NCI-H69 (cell line): ENCODE measurements around the gene SLC8A1.

Experiments
- DNase-seq: peaks from one replicate; lab custom pipeline; 2025; lab: John Stamatoyannopoulos, UW

The SLC8A1 gene

DNA sequence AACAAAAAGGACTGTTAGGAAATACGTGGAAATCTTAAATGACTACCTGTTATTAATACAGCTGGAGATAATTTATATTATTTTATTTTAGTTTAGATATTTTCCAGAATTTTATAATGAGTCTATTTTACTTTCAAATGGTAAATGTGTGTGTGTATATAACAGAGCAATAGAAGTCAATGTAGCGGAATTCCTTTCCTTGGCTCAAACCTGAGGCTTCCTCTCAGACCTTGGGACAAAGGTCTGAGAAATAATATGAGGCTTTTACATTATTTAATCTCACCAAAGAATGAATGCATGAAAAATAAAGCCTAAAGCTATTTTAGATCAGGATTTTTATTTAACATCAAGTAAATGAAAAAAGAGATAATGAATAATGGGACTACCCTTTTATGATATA, 65.7 kb downstream of the SLC8A1 start:
- DNase-seq, result no peak

DNA sequence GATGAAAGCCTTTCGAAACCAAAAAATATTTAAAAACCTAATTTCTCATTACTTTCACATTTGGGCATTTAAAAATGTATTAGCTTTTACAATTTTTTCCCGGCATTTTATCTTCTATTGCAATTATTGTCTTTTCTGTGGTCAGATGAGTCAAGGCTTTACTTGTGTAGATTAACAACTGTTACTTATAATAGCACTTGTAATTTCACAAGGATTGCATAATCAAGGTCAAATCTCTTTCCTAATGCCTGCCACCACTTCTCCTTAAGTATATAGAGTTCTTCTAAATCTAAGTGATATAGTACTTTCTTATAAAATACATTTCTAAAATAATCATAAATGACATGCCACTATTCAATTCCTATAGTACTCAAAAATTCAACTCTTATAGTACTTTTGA, 67.2 kb downstream of the SLC8A1 start:
- no peak for DNase-seq

DNA sequence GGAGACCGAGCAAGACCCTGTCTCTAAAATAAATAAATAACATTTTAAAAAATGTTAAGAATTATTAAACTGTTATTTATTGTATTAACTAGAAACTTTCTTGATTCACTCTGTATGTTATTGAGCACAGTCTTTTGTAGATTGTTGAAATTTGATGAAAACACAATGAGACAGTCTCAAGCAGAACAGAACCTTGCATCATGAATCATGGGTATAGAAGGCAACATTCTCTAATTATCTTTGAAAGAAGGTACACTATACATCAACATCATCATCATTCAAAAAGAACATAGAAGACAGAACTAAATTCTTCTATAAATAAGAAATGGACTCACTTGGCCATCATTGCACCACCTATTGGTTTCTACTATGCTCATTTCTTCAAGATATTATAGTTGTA, 67.7 kb downstream of the SLC8A1 start:
- DNase-seq, result no peak

DNA sequence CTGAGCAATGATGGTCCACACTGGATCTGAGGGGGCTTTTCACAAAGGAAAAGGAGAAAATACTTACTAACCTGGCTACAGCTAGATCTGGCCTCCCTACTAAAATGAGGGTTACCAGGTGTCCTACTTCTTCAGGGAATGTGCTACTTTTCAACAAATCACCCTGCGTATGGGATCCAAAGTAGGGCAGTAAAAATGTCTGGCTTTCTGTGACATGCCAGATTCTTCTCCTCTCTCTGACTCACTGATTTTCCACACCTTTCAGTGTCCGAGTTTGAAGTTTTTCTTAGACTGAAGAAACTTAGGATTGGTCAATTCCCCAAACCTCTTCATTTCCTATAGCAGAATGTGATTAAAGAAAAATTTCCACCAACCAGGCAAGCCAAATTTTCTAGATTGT, 71.2 kb downstream of the SLC8A1 start:
- no peak for DNase-seq

DNA sequence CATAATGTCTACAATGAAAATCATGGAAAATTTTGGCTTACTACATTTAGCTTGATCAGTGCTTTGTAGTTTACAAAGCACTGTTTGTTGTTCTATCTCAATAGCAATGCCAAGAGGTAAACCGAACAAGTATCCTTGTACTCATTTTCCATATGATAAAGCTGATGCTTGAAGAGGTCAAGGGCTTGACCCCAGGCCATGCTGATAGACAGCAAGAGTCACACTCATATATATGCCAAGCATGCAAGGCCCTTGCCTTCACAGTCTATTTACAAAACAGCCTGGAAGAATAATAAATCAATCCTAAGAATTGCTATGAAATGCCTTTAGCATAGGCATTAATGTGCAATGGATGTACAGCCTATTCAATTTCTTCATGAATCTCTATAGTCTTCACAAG, 71.8 kb downstream of the SLC8A1 start:
- DNase-seq, result no peak

DNA sequence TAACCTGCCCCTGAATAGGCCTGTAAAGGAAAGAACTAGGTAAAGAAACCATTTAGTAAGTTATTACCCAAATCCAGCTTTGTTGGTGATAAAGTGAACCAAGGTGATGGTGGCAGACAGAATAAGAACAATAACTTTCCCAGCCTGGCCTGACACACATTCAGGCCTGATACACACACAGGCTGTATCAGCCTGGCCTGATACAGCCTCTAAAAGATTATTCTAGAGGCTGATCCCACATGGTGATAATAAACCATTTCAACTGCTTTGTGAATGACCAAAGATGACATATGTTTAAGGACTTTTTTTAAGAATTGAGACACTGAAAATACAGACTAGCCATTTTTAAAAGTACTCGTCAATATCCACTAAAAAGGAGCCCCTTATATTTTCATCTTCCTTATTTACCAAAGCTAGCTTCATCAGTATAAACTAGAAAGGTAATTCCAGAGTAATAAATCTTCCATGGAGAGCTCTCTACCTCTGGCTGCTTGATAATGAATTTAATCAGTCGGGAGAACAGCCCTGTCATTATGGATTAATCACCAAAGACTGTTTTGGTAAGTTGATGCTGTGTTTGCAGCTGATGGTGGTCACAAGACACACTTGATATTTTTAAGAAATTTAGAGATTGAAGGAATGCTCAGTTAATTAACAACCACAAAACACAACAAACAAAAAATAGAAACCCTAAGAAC, 77.2 kb downstream of the SLC8A1 start:
- peak; percentile 60 for DNase-seq

DNA sequence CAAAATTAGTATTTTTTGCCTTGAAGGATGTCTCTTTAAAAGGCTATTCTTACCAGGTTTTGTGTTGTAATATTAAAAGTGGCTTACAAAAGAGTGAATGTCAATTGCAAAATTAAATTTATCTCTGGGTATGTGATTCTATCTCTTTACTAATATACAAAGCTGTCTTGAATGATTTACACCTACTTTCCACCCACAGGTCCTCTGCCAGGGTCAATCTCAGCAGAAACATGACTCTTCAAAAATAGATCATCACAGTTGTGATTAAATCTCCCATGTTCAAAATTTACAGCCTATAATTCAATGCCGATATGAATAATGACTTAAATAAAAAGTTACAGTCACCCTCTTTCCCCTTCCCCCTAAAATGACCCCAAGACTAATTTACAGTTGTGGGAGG, 78.8 kb downstream of the SLC8A1 start:
- no peak for DNase-seq

DNA sequence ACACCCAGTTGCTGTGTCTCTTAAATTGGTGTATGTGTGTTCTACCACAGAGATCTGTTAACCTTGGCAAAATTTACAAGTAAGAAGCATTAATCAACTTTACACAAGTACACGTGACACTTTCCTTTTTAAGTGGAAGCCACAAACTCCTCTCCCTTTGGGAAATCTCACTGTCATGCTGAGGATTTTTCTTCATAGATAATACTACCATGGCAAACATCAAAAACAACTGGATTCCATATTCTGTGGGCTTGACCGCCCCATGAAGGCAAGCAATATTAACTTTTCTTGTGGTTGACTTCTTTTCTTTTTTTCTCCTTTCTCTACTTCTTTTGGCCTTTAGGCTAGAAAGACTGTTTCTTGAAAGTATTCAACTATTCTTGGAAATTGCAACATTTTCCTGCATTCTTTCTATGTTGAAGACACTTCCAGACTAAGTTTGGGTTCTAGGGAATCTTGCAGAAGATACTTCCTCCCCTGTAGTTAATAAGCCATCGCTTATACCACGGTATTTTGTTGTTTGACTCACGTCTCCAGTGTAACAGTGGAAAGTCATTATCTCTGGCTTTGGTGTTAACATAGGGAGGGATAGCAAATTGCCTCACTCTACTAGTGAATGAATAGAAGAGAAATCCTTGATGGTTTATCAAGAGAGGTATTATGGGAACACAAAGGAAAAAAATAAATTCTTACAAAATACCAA, 79.5 kb downstream of the SLC8A1 start:
- DNase-seq, result no peak

DNA sequence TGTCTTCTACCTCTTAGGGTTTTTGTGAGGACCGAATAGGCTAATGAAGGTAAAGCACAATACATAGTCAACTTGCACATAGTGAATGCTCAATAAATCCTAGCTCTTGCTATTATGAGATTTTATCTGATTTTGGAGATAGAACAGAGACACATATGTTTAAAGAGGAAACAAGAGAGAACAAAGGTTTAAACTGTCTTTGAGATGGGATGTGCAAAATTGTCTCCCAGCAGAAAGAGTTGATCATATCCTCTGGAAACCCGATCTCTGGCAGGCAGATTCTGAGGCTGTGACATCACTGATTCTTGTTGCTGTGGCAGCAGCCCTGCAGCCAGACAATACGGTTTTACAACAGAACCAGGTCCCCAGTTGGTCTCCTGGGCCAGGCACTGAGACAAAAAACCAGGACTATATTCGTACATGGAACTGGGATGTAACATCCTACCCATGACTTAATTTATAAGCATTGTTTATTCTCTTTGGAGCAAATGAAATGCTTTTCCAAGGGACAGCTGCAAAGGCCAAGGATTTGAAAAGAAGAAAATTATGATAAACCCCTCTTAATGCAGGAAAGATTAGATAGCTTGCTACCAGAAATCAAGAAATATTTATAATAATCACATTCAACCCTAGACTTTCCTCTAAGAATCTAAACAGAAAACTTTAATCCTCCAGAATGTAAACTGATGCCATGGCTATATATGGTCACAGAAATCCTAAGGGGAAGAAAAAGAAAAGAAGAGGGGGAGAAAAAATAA, 80.2 kb downstream of the SLC8A1 start:
- peak; percentile 52 for DNase-seq

DNA sequence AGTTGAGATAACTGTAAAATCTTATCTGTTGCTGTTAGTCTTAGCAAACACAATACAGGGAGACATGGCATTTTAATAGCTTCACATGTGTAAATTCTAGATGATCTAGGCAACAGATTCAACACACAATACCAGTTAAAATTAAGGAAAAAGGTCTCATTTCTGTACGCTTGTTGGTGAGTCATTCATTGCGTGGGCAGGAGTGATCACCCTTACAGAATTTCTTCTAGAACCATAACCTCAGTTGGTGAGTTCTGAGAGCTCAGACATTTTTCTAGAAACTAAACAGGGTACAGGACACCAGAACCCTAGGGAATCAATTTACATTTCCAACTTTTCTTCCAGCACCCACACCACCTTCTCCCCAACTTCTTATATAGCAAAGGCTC, 81.9 kb downstream of the SLC8A1 start:
- no peak for DNase-seq

DNA sequence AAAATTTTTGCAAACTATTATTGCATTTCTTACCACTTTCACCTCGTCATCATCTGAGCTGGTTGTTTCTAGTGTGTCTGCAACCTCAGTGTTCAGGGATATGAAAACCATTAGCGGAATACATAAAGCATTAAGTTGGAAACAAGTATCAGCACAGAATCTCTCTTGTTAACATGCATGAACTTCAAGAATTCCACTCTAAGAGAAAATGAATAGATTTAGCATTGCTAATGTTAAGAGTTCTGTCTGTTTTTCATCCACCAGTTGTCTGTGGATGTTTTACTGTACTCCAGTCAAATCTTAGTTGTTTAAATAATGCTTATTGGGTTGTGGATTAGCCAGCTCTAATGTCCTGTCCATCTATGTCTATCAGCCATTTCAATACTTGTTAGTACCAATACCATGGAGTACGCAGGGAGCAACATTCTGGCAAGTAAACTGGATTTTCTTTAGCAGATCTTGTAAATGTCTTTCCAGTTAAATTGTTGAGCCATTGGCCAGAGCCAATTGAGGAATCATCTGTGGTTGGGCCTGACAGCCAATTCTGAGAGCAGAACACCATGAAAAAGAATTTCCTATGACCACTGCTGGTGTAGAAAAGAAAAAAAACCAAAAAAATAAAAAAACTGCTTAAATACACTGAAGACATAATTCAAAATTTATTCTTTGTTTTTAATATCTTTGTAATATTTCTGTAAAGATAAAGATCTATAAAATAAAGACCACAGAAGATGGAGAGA, 82.5 kb downstream of the SLC8A1 start:
- no peak for DNase-seq

DNA sequence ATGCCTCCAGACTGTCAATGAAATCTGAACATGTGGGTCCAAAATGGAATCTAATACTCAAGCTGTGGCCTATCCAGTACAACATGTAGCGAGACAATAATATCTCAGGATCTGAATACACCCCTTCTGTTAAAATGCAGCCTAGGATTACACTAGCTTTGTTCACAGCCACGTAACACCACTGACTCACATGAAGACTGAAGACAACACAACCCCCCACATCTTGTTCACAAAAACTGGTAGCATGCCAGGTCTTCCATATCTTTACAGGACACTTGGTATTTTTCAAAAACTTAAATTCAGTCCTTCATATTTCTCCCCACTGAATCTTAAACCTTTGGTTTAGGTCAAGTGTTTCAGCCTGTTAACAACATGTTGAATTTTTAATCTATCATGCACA, 84.2 kb downstream of the SLC8A1 start:
- no peak for DNase-seq

DNA sequence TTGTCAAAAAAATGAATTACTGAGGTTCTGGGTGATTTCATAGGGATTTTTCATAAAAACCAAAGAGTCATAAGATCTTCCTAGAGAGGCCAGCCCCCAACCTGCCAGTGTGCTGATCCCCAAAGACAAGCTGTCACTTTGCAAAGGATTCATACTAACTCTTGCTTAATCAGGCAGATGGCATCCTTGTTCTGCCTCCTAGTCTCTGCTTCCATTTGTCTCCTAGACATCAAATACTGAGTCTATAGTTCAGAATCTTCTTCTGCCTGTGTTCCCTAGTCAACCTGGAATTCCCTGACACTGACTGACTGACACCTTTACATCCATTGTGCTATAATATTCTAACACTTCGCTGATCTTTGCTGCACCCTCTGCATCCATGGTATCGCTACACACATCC, 84.9 kb downstream of the SLC8A1 start:
- peak; percentile 43 for DNase-seq

DNA sequence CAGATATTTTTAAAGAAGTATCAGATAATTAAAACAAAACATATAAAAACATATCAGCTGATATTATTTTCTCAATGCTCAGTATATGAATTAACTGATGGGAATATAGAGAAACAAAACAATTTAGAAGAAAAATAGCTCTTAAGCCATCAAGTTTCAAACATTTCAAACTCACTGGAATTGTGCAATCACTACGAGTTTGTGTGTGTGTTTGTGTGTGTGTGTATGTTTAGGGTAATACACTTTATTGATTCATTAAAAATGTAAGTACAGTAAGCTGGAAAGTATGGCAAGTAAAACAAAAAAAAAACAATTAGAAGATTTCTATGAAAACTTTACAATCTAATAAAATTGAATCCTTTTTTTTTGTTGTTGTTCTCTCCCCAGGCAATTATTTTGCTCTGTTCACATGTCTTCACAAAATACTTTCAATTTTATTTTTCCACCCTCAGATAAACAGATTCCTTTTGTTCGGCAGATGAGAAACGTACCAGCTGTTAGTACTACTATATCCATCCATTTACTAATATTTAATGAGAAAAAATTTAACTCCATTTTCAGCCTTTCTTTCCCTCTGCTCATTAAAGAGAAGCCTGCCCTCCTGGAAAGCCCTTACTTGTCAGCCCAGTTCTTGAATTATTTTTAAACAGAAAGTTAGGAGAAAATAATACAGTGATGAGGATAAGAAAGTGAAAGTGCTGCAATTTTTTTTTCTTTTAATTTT, 87.6 kb downstream of the SLC8A1 start:
- DNase-seq, result peak; percentile 18

DNA sequence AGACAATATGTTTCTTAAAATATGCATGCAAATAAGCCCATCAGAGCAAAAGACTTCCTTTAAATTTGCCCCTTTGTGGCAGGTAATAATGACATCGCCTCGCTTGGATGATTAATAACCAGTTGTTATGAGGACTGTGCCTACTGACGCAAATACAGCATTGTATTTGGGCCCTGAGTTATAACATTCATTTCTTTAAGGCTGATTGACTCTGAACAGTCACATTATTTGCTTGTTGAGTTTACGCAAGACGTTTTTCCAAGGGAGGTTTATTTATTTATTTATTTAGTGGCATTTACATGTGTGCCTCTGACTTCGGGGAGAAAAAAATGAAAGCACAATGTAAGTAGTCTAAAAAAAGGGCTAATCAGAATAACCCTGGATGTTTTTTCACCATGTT, 88.3 kb downstream of the SLC8A1 start:
- DNase-seq, result peak; percentile 54

DNA sequence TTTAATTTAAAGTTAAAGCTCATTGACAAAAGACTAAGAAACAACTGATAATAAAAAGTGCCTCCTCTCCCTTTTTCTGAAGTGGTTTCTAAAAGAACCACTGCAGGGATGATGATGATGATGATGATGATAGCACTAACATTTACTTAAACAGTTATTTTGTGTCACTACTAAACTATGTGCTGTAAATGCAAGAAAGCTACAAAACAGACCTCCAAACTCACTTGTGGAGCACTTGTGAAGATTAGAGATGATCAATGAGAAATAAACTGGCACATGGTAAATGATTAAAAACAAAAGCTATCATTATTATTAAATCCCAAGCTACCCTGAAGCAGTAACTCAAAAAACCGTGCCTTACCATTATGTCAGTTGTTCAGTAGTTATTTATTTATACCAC, 88.7 kb downstream of the SLC8A1 start:
- no peak for DNase-seq

DNA sequence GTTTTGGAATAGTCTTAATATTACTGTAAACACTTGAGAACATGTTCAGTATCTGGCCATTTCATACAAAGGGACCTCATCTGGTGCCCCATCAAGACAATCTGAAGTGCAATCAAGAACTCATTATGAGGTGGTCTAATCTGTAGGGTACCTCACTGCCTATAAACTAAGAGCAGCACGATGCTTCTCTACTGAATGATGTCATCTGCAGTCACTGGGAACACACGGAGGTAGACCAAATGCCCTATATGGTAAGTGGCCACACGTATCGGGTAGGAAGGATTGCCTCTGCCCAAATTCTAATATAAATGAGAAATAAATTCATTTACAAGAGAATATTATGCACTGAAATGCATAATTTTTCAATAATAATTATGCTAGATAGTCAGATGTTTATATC, 90.4 kb downstream of the SLC8A1 start:
- no peak for DNase-seq

DNA sequence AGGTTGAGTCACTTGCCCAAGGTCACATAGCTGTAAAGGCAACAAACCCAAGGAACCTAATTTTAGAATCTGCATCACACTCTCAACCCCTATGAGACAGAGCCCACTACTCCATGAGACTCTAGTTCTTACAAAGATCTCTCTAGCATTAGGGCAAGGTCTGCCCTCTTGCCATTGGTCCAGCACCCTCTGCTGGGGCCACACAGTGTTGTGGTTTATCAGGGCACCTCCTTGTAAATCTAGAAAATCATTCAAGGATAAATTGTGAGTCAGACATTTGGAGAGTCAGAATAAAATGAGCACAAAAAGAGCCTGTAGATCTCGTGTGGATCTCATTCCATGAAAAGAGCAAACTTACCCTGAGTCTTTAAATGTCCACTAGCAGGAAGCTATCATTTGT, 91.2 kb downstream of the SLC8A1 start:
- no peak for DNase-seq

DNA sequence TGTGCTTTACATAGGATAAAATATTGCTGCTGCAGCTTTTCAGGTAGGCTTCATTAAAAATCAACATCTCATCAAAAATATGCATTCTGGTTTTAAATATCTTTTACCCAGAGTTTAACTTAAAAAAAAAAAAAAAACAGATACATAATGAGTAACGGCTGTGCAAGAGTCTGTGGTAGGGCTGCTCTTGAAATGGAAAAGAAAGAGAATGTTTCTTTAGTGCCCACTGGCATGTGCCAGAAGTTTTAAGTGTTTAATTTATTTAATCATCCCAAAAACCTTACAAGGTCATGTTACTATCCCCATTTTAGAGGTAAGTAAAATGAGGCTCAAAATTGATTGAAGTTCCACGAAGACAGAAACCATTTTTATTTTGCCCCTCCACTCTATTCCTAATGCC, 92.1 kb downstream of the SLC8A1 start:
- DNase-seq, result no peak

DNA sequence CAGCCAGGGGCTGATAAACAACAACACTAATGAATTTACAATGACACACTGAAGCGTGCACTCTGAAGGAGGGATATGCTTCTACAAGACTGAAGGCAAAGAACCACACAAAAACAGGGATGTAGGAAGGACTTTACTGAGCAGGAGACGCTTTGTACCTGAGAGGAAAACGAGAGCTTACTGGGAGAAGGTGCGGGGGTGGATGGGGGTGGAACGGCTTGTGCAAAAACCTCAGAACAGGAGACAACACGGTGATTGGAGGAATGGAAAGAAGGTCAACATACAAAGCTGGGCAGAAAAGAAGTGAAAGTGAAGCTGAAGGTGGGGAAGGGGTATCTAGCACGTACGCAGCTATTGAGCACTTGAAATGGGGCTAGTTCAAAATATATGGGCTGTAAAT, 93.1 kb downstream of the SLC8A1 start:
- DNase-seq, result no peak

DNA sequence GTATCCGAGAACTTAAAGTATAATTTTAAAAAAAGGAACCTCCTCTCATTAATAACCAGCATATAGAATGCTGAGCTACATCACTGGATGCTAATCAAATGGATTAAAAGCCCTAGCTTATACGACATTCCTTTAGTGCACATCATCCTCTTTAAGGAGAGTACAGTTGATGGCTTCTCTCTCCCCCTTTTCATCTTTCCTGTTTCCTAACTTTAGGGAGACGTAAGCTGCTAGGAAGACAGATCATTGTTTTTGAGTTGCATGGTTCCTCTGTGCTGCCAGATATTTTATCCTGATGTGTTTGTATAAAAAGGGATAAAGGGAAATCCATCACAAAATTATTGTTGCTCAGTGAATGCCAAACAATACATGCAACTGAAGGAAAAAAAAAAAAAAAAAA, 94.2 kb downstream of the SLC8A1 start:
- no peak for DNase-seq

DNA sequence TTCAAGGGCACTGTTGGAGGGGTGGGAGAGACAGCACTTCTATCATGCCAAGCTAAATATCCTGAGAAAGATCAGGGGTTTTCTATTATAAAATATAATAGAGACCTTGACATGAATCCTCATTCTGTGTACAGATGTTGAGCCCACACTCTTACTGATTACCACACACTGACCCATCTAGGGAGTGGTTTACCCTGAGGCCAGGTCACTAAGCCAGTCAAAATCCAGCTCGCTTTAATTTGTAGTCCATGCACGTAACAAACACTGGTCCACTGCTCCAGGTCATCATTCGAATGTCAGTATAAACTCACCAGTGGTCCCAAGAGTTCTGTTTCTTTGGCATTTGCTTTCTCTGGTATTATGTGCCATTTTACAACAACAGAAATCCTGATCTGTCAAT, 96.4 kb downstream of the SLC8A1 start:
- no peak for DNase-seq
